Measurements from ENCODE around the gene DDR2.

The DDR2 gene

GRCh38 chr1:162649583-162649982 lies 17.3 kb downstream of the DDR2 start:
- no peaks in the 10 kb centered on the region for H3K27me3 ChIP-seq (ENCODE audit: insufficient read depth, poor library complexity, severe bottlenecking)

GRCh38 chr1:162654915-162655620 lies 22.8 kb downstream of the DDR2 start:
- Histone ChIP-seq H3K27me3 (ENCODE audit: insufficient read depth, poor library complexity, severe bottlenecking) (no peaks in the 10 kb centered on the region), H3K4me3 (ENCODE audit: severe bottlenecking) (no peak overlapping the region), H3K36me3 (ENCODE audit: low read depth) (no peaks in the 10 kb centered on the region), H3K27ac (ENCODE audit: poor library complexity, severe bottlenecking) (no peak overlapping the region), H3K4me1 (ENCODE audit: insufficient read depth, poor library complexity, severe bottlenecking) (no peaks in the 10 kb centered on the region), H3K9me3 (ENCODE audit: severe bottlenecking) (no peaks in the 10 kb centered on the region)
- ATAC-seq (ENCODE audit: low read depth) (no peak), DNase-seq (ENCODE audit: low spot score) (no peak)
- no peak for TF ChIP-seq CTCF (IDR thresholded peaks at IDR 0.05; ENCODE audit: poor library complexity, severe bottlenecking)

More at GRCh38 chr1:162649583-162649982, 17.3 kb downstream of the DDR2 start:
- H3K4me3 ChIP-seq (ENCODE audit: severe bottlenecking), result no peak overlapping the region
- no peak for TF ChIP-seq CTCF (IDR thresholded peaks at IDR 0.05; ENCODE audit: poor library complexity, severe bottlenecking)
- H3K27ac ChIP-seq (ENCODE audit: poor library complexity, severe bottlenecking), result no peak overlapping the region
- ATAC-seq (ENCODE audit: low read depth) (no peak), DNase-seq (ENCODE audit: low spot score) (no peak)
- no peaks in the 10 kb centered on the region for H3K4me1 ChIP-seq (ENCODE audit: insufficient read depth, poor library complexity, severe bottlenecking)
- H3K9me3 ChIP-seq (ENCODE audit: severe bottlenecking), result no peaks in the 10 kb centered on the region
- H3K36me3 ChIP-seq (ENCODE audit: low read depth), result no peaks in the 10 kb centered on the region

- TF ChIP-seq CTCF (IDR thresholded peaks at IDR 0.05; ENCODE audit: poor library complexity, severe bottlenecking), result no peak
- Histone ChIP-seq H3K36me3 (ENCODE audit: low read depth) (no peaks in the 10 kb centered on the region), H3K27me3 (ENCODE audit: insufficient read depth, poor library complexity, severe bottlenecking) (no peaks in the 10 kb centered on the region), H3K9me3 (ENCODE audit: severe bottlenecking) (no peaks in the 10 kb centered on the region), H3K4me1 (ENCODE audit: insufficient read depth, poor library complexity, severe bottlenecking) (no peaks in the 10 kb centered on the region), H3K4me3 (ENCODE audit: severe bottlenecking) (no peak overlapping the region), H3K27ac (ENCODE audit: poor library complexity, severe bottlenecking) (no peak overlapping the region)
- DNase-seq (ENCODE audit: low spot score) (no peak), ATAC-seq (ENCODE audit: low read depth) (no peak)
Observed at GRCh38 chr1:162656266-162656665, 24.0 kb downstream of the DDR2 start.

DNA sequence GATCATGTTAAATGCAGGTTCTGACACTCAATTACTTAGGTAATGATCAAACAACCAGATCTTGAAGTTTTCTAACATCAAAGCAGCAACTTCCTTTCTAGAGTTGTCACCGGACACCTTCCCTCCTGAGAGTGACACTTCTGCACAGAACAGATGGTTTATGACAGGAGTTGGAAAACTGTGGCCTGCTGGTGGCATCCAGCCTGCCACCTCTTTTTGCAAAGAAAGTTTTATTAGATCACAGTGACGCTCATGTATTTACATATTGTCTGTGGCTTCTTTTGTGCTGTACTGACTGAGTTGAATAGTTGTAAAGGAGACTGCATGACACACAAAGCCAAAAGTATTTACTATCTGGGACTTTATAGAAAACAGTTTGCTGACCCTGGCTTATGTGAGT lies 28.3 kb downstream of the DDR2 start:
- Histone ChIP-seq H3K4me3 (ENCODE audit: severe bottlenecking) (no peak overlapping the region), H3K27me3 (ENCODE audit: insufficient read depth, poor library complexity, severe bottlenecking) (no peaks in the 10 kb centered on the region), H3K27ac (ENCODE audit: poor library complexity, severe bottlenecking) (no peak overlapping the region), H3K36me3 (ENCODE audit: low read depth) (no peaks in the 10 kb centered on the region), H3K9me3 (ENCODE audit: severe bottlenecking) (no peaks in the 10 kb centered on the region), H3K4me1 (ENCODE audit: insufficient read depth, poor library complexity, severe bottlenecking) (no peaks in the 10 kb centered on the region)
- TF ChIP-seq CTCF (IDR thresholded peaks at IDR 0.05; ENCODE audit: poor library complexity, severe bottlenecking), result no peak
- DNase-seq (ENCODE audit: low spot score) (no peak), ATAC-seq (ENCODE audit: low read depth) (no peak)

DNA sequence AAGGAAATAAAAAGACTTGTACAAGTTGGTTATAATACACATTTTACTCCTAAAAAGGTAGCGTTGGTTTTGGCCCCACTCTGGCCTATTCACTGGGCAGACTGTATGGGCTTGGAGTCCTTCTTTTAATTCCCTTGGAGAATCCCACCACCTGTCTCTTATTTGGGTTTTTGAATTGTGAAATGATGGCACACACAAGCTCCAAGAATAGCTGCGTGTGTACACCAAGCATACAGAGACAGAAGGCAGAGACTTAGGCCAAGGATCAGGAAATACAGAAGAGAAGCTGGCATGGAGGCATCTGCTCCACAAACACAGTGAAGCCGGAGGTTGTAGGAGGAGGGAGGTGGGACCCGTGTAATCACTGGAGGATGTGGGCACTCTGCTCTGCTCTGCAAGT lies 29.1 kb downstream of the DDR2 start:
- TF ChIP-seq CTCF (IDR thresholded peaks at IDR 0.05; ENCODE audit: poor library complexity, severe bottlenecking), result no peak
- no peak for ATAC-seq (ENCODE audit: low read depth)
- Histone ChIP-seq H3K27ac (ENCODE audit: poor library complexity, severe bottlenecking) (no peak overlapping the region), H3K4me3 (ENCODE audit: severe bottlenecking) (no peak overlapping the region), H3K36me3 (ENCODE audit: low read depth) (no peaks in the 10 kb centered on the region), H3K9me3 (ENCODE audit: severe bottlenecking) (no peaks in the 10 kb centered on the region), H3K4me1 (ENCODE audit: insufficient read depth, poor library complexity, severe bottlenecking) (no peaks in the 10 kb centered on the region), H3K27me3 (ENCODE audit: insufficient read depth, poor library complexity, severe bottlenecking) (no peaks in the 10 kb centered on the region)
- no peak for DNase-seq (ENCODE audit: low spot score)

All from RWPE2 (cell line).